ENCODE measurements around the gene RFPL1.
"Not testable (repeated sequence)": the region's sequence is repeated elsewhere in the genome, so short reads cannot be mapped to it uniquely, and the experiment has no call there.

Gene RFPL1

DNA sequence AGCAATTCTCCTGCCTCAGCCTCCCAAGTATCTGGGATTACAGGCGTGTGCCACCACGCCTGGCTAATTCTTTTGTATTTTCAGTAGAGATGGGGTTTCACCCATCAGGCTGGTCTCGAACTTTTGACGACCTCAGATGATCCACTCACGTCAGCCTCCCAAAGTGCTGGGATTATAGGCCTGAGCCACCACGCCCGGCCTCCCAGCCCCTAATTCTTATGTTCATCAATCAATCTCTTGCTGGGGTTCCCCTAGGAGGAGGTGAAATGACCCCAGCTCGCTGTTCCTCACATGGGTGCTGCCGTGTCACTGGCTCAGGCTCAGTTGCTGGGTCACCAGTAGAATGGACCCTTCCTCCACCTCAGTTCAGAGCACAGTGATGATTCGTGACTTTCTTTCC is at the start of gene RFPL1:
Gene RFPL1 (plus strand): TSS at position 301 of the 400 bp plus-strand sequence.
- not testable (repeated sequence) for DNase-seq (ENCODE audit: low read depth, low spot score); H3K36me3 ChIP-seq (ENCODE audit: control insufficient read depth, insufficient read depth, low read length); H3K4me3 ChIP-seq (ENCODE audit: low read length); H3K27me3 ChIP-seq (ENCODE audit: control insufficient read depth, insufficient read depth, low read length); H3K9me3 ChIP-seq (ENCODE audit: control insufficient read depth, insufficient read depth, low read length); H3K27ac ChIP-seq (ENCODE audit: low read length); H3K4me1 ChIP-seq (ENCODE audit: control insufficient read depth, insufficient read depth, low read length)
- WGBS (ENCODE audit: insufficient coverage, insufficient read length): no CpG with 5 or more reads among the region's 10 CpGs

DNA sequence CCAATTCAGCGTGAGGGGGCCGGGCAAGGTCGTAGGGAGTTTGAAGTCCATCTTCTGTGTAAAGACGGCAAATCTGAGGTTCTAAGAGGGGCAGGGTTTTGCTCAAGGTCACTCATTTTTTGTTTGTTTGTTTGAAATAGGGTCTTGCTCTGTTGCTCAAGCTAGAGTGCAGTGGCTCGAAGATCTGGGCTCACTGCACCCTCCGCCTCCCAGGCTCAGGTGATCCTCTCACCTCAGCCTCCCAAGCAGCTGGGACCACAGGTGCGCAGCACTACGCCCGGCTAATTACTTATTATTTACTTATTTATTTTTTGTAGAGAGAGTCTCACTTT is 49.7 kb upstream of the RFPL1 start:
- Histone ChIP-seq H3K36me3 (ENCODE audit: control insufficient read depth, insufficient read depth, low read length) (no peaks in the 10 kb centered on the region), H3K4me3 (ENCODE audit: low read length) (peak overlapping the region; percentile 87; the same call in 1 of the 2 replicates), H3K27me3 (ENCODE audit: control insufficient read depth, insufficient read depth, low read length) (no peaks in the 10 kb centered on the region), H3K27ac (ENCODE audit: low read length) (no peak overlapping the region), H3K9me3 (ENCODE audit: control insufficient read depth, insufficient read depth, low read length) (no peaks in the 10 kb centered on the region), H3K4me1 (ENCODE audit: control insufficient read depth, insufficient read depth, low read length) (peaks cover 1% of the 10 kb centered on the region; the same call in 1 of the 2 replicates)
- no peak for DNase-seq (ENCODE audit: low read depth, low spot score)
- WGBS (ENCODE audit: insufficient coverage, insufficient read length): no CpG with 5 or more reads among the region's 9 CpGs

DNA sequence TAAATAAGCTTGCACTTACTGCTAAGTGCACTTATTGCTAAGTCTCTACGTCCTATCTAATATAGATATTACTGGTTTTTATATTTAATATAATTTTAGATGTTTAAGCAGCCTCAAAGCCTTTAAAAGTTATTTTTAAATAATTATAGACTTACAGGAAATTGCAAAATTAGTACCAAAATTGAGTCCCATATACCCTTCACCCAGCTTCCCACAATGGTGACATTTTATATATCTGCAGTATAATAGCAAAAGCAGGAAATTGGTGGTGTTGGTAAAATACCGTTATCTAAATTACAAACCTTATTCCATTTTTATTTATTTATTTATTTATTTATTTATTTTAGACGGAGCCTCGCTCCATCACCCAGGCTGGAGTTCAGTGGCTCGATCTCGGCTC is 48.1 kb upstream of the RFPL1 start:
- Histone ChIP-seq H3K4me3 (ENCODE audit: low read length) (no peak overlapping the region), H3K27me3 (ENCODE audit: control insufficient read depth, insufficient read depth, low read length) (no peaks in the 10 kb centered on the region), H3K4me1 (ENCODE audit: control insufficient read depth, insufficient read depth, low read length) (no peaks in the 10 kb centered on the region; the same call in 1 of the 2 replicates), H3K27ac (ENCODE audit: low read length) (no peak overlapping the region), H3K9me3 (ENCODE audit: control insufficient read depth, insufficient read depth, low read length) (no peaks in the 10 kb centered on the region), H3K36me3 (ENCODE audit: control insufficient read depth, insufficient read depth, low read length) (no peaks in the 10 kb centered on the region)
- no peak for DNase-seq (ENCODE audit: low read depth, low spot score)
- WGBS (ENCODE audit: insufficient coverage, insufficient read length): no CpG with 5 or more reads among the region's 6 CpGs

DNA sequence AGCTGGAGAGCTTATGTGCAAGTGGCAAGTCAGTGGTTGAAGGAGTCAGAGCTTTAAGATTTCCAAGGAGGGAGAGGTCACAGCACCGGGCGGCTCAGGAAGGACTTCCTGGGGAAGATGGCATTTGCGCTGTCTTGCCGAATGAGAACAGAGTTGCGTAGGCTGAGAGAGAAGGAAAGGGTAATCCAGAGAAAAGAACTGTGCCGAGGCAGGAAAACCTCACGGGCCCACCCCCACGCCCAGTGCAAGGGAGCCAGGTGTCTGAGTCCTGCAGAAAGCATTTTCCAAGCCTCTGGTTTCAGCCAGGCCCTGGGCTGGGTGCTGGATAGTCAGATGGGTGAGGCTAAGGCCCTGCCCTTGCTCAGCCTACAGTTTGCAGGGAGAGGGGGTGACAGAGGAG is 46.8 kb upstream of the RFPL1 start:
- no peak overlapping the region for H3K27ac ChIP-seq (ENCODE audit: low read length)
- H3K9me3 ChIP-seq (ENCODE audit: control insufficient read depth, insufficient read depth, low read length): no peaks in the 10 kb centered on the region
- no CpG with 5 or more reads among the region's 8 CpGs for WGBS (ENCODE audit: insufficient coverage, insufficient read length)
- no peak for DNase-seq (ENCODE audit: low read depth, low spot score)
- no peaks in the 10 kb centered on the region for H3K27me3 ChIP-seq (ENCODE audit: control insufficient read depth, insufficient read depth, low read length)
- no peaks in the 10 kb centered on the region for H3K36me3 ChIP-seq (ENCODE audit: control insufficient read depth, insufficient read depth, low read length)
- no peaks in the 10 kb centered on the region; the same call in 1 of the 2 replicates for H3K4me1 ChIP-seq (ENCODE audit: control insufficient read depth, insufficient read depth, low read length)
- H3K4me3 ChIP-seq (ENCODE audit: low read length): no peak overlapping the region

DNA sequence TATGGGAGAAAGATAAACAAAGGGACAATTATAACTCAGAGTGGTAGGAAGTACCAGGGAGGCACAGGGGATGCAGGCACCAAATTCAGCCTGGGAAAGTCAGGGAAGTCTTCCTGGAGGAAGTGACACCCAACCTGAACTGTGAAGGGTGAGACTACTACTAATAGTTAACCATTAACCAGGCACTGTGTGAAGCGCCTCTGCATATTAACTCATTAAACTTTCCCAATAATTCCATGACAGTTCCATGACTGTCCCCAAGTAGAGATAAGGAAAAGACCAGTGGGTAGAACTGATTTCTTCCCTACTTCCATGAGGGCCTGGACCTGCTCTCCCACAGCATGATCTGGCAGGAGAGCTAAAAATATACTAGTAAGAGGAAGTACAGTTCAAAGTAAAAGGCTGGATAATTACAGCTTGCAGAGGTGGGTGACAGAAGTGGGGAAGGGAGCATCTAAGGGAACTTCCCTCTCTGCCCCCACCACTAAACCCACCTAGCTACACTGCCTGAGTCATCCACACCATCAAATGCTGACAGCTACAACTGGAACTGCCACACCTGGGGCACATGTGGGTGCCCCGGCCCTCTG is 45.3 kb upstream of the RFPL1 start:
- no CpG with 5 or more reads among the region's 2 CpGs for WGBS (ENCODE audit: insufficient coverage, insufficient read length)
- Histone ChIP-seq H3K9me3 (ENCODE audit: control insufficient read depth, insufficient read depth, low read length) (no peaks in the 10 kb centered on the region), H3K27ac (ENCODE audit: low read length) (no peak overlapping the region), H3K4me1 (ENCODE audit: control insufficient read depth, insufficient read depth, low read length) (no peaks in the 10 kb centered on the region; the same call in 1 of the 2 replicates), H3K27me3 (ENCODE audit: control insufficient read depth, insufficient read depth, low read length) (no peaks in the 10 kb centered on the region), H3K4me3 (ENCODE audit: low read length) (no peak overlapping the region), H3K36me3 (ENCODE audit: control insufficient read depth, insufficient read depth, low read length) (no peaks in the 10 kb centered on the region)
- DNase-seq (ENCODE audit: low read depth, low spot score): no peak

DNA sequence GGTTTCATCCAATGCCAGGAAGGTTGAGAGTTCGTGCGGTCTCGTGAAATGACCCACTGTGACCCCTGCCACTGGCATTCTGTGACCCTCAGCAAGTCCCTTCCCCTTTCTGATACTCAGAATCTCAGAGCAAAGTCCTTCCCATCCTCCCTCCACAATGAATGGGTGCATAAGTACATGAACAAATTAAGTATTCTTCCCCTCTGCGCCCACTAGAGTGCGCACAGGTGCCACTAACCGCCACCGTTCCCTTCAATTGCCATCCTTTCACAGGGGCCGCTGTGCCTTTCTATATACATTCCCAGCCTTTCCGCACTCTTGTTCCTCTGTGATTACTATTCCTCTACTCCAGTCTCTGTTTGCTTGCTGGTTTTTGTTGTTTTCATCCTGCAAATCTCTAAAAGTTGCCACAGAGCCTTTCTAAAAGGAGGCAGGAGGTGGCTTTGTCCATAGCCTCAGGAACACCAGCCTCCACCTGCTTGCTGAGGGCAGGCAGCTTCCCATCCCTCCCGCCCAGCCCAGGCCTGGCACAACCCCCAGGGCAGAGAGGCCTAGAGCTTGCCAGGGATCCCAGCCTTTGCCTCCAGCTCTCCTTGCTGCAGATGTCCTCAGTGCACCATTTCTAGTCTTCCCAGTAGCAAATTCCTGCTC is 43.3 kb upstream of the RFPL1 start:
- Histone ChIP-seq H3K4me1 (ENCODE audit: control insufficient read depth, insufficient read depth, low read length) (no peaks in the 10 kb centered on the region), H3K27me3 (ENCODE audit: control insufficient read depth, insufficient read depth, low read length) (no peaks in the 10 kb centered on the region), H3K27ac (ENCODE audit: low read length) (no peak overlapping the region), H3K4me3 (ENCODE audit: low read length) (no peak overlapping the region), H3K36me3 (ENCODE audit: control insufficient read depth, insufficient read depth, low read length) (no peaks in the 10 kb centered on the region), H3K9me3 (ENCODE audit: control insufficient read depth, insufficient read depth, low read length) (no peaks in the 10 kb centered on the region)
- no CpG with 5 or more reads among the region's 10 CpGs for WGBS (ENCODE audit: insufficient coverage, insufficient read length)
- peak; percentile 77 for DNase-seq (ENCODE audit: low read depth, low spot score)

DNA sequence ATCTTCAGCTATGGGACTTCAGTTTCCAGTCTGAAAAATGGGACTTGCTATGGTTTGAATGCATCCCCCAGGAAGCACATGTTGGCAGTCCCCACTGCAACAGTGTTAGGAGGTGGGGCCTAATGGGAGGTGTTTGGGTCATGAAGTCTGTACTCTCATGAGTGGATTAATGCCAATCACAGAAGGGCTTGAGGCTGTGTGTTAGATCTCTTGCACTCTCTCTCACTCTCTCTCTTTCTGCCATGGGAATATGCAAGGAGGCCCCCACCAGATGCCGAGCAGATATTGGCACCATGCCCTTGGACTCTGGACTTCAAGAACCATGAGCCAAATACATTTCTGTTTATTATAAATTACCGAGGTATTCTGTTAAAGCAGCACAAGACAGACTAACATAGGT is 42.3 kb upstream of the RFPL1 start:
- WGBS (ENCODE audit: insufficient coverage, insufficient read length): no CpG with 5 or more reads among the region's 2 CpGs
- no peaks in the 10 kb centered on the region for H3K36me3 ChIP-seq (ENCODE audit: control insufficient read depth, insufficient read depth, low read length)
- H3K4me1 ChIP-seq (ENCODE audit: control insufficient read depth, insufficient read depth, low read length): no peaks in the 10 kb centered on the region
- no peak for DNase-seq (ENCODE audit: low read depth, low spot score)
- H3K4me3 ChIP-seq (ENCODE audit: low read length): no peak overlapping the region
- H3K9me3 ChIP-seq (ENCODE audit: control insufficient read depth, insufficient read depth, low read length): no peaks in the 10 kb centered on the region
- no peaks in the 10 kb centered on the region for H3K27me3 ChIP-seq (ENCODE audit: control insufficient read depth, insufficient read depth, low read length)
- H3K27ac ChIP-seq (ENCODE audit: low read length): no peak overlapping the region

DNA sequence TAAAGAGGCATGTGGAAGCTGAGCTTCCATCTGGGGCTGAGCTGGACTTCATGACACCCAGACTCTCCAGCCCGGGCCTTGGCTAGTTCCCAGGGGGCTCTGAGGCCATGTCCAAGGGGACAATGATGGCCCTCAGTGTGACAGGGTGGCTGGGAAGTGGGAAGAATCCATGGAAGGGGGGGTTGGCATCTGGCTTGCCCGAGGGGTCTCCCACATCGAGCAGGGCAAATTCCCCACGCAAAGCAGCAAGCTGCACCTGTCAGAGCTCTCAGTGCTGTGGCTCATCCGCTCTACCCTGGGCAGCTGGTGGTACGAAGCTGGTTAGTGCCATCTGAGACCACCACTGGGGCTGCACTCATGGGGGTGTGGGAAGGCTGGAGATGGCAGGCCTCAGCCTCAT is 40.6 kb upstream of the RFPL1 start:
- WGBS (ENCODE audit: insufficient coverage, insufficient read length): no CpG with 5 or more reads among the region's 6 CpGs
- H3K9me3 ChIP-seq (ENCODE audit: control insufficient read depth, insufficient read depth, low read length): no peaks in the 10 kb centered on the region
- no peak for DNase-seq (ENCODE audit: low read depth, low spot score)
- no peak overlapping the region for H3K27ac ChIP-seq (ENCODE audit: low read length)
- H3K27me3 ChIP-seq (ENCODE audit: control insufficient read depth, insufficient read depth, low read length): no peaks in the 10 kb centered on the region
- H3K4me1 ChIP-seq (ENCODE audit: control insufficient read depth, insufficient read depth, low read length): no peaks in the 10 kb centered on the region
- no peak overlapping the region for H3K4me3 ChIP-seq (ENCODE audit: low read length)
- H3K36me3 ChIP-seq (ENCODE audit: control insufficient read depth, insufficient read depth, low read length): no peaks in the 10 kb centered on the region

DNA sequence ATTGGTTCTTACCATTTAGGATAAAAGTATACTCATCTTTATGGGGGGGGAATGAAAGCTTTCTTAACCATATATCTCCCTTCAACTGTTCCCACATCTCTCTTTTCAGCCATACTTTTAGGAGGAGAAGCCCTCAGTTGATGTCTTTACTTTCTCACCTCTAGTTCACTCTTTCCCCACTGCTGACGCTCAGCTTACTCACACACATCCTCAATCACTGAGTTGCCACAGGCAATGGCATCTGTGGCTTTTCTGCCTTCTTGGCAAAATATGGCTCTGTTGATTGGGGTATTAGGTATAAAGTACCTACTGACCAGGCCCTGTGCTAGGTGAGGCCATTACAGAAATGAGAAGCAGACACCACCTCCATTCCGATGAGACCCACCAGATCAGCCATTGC is 37.8 kb upstream of the RFPL1 start:
- WGBS (ENCODE audit: insufficient coverage, insufficient read length): no CpG with 5 or more reads among the region's 2 CpGs
- H3K4me3 ChIP-seq (ENCODE audit: low read length): no peak overlapping the region
- H3K36me3 ChIP-seq (ENCODE audit: control insufficient read depth, insufficient read depth, low read length): no peaks in the 10 kb centered on the region
- no peaks in the 10 kb centered on the region for H3K27me3 ChIP-seq (ENCODE audit: control insufficient read depth, insufficient read depth, low read length)
- H3K9me3 ChIP-seq (ENCODE audit: control insufficient read depth, insufficient read depth, low read length): no peaks in the 10 kb centered on the region
- H3K4me1 ChIP-seq (ENCODE audit: control insufficient read depth, insufficient read depth, low read length): no peaks in the 10 kb centered on the region
- H3K27ac ChIP-seq (ENCODE audit: low read length): no peak overlapping the region
- no peak for DNase-seq (ENCODE audit: low read depth, low spot score)

DNA sequence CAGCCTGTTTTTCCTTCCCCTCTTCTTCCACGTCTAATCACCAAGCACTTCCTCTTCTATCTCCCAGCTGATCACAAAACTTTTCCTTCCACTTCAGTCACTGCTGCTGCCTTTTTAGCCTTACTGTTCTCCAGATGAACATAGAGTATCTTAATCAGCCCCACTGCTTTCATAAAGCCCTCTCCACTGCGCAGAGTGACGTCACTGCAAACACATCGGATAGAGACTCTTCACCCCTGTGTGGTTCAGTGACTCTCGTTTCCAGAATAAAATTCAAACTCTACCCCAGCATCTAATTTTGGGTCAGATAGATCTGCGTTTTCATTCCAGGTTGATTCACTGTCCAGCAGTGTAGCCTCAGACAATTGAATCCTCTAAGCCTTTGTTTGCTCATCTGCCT is 36.8 kb upstream of the RFPL1 start:
- not testable (repeated sequence) for H3K4me1 ChIP-seq (ENCODE audit: control insufficient read depth, insufficient read depth, low read length); H3K27ac ChIP-seq (ENCODE audit: low read length); H3K4me3 ChIP-seq (ENCODE audit: low read length); DNase-seq (ENCODE audit: low read depth, low spot score); H3K36me3 ChIP-seq (ENCODE audit: control insufficient read depth, insufficient read depth, low read length); H3K27me3 ChIP-seq (ENCODE audit: control insufficient read depth, insufficient read depth, low read length); H3K9me3 ChIP-seq (ENCODE audit: control insufficient read depth, insufficient read depth, low read length)
- WGBS (ENCODE audit: insufficient coverage, insufficient read length): no CpG with 5 or more reads among the region's 6 CpGs

DNA sequence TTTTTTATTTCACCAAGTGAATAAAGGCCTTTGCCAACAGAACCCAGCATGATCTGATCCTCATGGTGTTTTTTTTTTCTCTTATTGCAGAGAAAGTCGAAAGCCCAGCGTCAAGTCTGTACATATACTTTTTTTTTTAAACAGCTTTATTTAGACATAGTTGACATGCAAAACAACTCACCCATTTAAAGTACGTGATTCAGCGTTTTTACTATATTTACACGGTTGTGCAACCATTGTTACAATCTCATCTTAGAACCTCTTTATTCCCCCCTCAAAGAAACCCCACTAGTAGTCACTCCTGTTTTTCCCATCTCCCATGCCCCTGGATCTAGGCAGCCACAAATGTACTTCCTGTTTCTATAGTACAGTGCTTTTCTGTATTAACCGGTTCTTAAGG is 29.4 kb upstream of the RFPL1 start:
- no peaks in the 10 kb centered on the region for H3K36me3 ChIP-seq (ENCODE audit: control insufficient read depth, insufficient read depth, low read length)
- no peaks in the 10 kb centered on the region for H3K4me1 ChIP-seq (ENCODE audit: control insufficient read depth, insufficient read depth, low read length)
- no CpG with 5 or more reads among the region's 6 CpGs for WGBS (ENCODE audit: insufficient coverage, insufficient read length)
- no peaks in the 10 kb centered on the region for H3K27me3 ChIP-seq (ENCODE audit: control insufficient read depth, insufficient read depth, low read length)
- no peak overlapping the region for H3K27ac ChIP-seq (ENCODE audit: low read length)
- no peak for DNase-seq (ENCODE audit: low read depth, low spot score)
- no peaks in the 10 kb centered on the region for H3K9me3 ChIP-seq (ENCODE audit: control insufficient read depth, insufficient read depth, low read length)
- no peak overlapping the region for H3K4me3 ChIP-seq (ENCODE audit: low read length)
